HepG2 (cell line): Measurements from ENCODE around the gene PWP2.
"Not testable (repeated sequence)": the region's sequence is repeated elsewhere in the genome, so short reads cannot be mapped to it uniquely, and the experiment has no call there.

ENCODE experiments used
- EHMT2 ChIP-seq: fragments of 200-600 bp; sonication (generic); IDR thresholded peaks from 2 replicates; pipeline ENCODE4 v1.7.0; 2017; ENCODE audit warnings: antibody characterized with exemption, low read depth, low read length, borderline replicate concordance
- ELF1 ChIP-seq: sonication (generic); formaldehyde crosslinking; IDR thresholded peaks from 2 replicates; pipeline ENCODE4 v1.4.0; 2020; ENCODE audit warnings: missing genetic modification reagents
- JUN ChIP-seq: sonication (generic); formaldehyde crosslinking; IDR thresholded peaks from 2 replicates; pipeline ENCODE4 v1.4.0; 2020; ENCODE audit warnings: mild to moderate bottlenecking, missing genetic modification reagents
- MAX ChIP-seq: IDR thresholded peaks from 2 replicates; pipeline ENCODE4 v1.6.1; 2012; ENCODE audit warnings: inconsistent platforms
- MED1 ChIP-seq: sonication (generic); formaldehyde crosslinking; IDR thresholded peaks from 2 replicates; pipeline ENCODE4 v1.4.0; 2020; ENCODE audit warnings: missing genetic modification reagents
- POLR2AphosphoS5 ChIP-seq: IDR thresholded peaks from 2 replicates; pipeline ENCODE4 v1.6.1; 2012; ENCODE audit warnings: low read depth, low read length
- REST ChIP-seq, 2 experiments: IDR thresholded peaks; 2 replicates each; pipeline ENCODE4 v1.6.1; 2011 to 2012; ENCODE audit warnings: low read length in 2 of 2, borderline replicate concordance in 1 of 2, low read depth in 1 of 2, mild to moderate bottlenecking in 1 of 2, moderate library complexity in 1 of 2
- ZBTB43 ChIP-seq: sonication (generic); formaldehyde crosslinking; conservative IDR thresholded peaks from 2 replicates; pipeline ENCODE4 v1.4.0; 2020; ENCODE audit warnings: missing genetic modification reagents
- ZFP37 ChIP-seq: sonication (generic); formaldehyde crosslinking; IDR thresholded peaks from 2 replicates; pipeline ENCODE4 v1.4.0; 2020; ENCODE audit warnings: missing genetic modification reagents, borderline replicate concordance
- ZNF687 ChIP-seq: sonication (generic); formaldehyde crosslinking; IDR thresholded peaks from 2 replicates; pipeline ENCODE4 v1.5.1; 2020; ENCODE audit warnings: mild to moderate bottlenecking, missing genetic modification reagents, moderate library complexity
- TF ChIP-seq, protein P1 (sequence below): sonication (generic); formaldehyde crosslinking; IDR thresholded peaks from 2 replicates; pipeline ENCODE4 v1.8.0; 2022; ENCODE audit warnings: mild to moderate bottlenecking, missing genetic modification reagents, moderate library complexity

DNA sequence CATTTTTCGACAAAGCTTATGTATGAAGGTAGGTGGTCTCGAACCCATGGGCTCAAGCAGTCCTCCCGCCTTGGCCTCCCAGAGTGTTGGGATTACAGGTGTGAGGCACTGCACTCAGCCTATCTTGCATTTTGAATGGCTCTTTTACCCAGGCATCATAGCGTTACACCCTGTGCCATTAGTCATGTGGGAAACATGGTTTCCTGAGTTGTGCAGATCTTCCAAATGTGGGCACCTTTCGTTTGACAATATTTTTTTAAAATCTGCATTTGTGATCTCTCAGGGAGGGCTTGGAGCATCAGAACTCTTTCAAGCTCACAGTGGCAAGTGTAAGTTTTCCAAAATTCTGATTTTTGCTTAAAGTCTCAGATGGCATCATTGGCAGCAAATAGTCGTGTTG, 8.7 kb upstream of the PWP2 start:
- not testable (repeated sequence) for TF ChIP-seq EHMT2; ZFP37 (CRISPR knock-in tag); ELF1 (CRISPR knock-in tag); ZNF687; MAX; JUN (CRISPR knock-in tag); POLR2AphosphoS5; REST (IDR thresholded peaks at IDR 0.05; ENCODE audit: borderline replicate concordance in 1 of 2, low read depth in 1 of 2, low read length in 2 of 2); ZBTB43 (CRISPR knock-in tag); MED1
- TF ChIP-seq, protein P1, sequence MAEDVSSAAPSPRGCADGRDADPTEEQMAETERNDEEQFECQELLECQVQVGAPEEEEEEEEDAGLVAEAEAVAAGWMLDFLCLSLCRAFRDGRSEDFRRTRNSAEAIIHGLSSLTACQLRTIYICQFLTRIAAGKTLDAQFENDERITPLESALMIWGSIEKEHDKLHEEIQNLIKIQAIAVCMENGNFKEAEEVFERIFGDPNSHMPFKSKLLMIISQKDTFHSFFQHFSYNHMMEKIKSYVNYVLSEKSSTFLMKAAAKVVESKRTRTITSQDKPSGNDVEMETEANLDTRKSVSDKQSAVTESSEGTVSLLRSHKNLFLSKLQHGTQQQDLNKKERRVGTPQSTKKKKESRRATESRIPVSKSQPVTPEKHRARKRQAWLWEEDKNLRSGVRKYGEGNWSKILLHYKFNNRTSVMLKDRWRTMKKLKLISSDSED (CRISPR knock-in tag), result not testable (repeated sequence)
